Left ventricle myocardium superior (tissue), 1 donor: ENCODE results near the gene PSMD14. TPM values are rescaled to one million over a fixed set of nuclear protein-coding genes. Genes with fewer than 3 reads are reported as not detected.

Experiments used
- ATAC-seq: fragments of 200-7000 bp; cut with Tn5 transposase; one replicate; pipeline ENCODE4 v1.9.1; 2020; ENCODE audit warnings: mild to moderate bottlenecking, moderate library complexity
- DNase-seq: peaks from one replicate; pipeline ENCODE4 v3.0.0-alpha.2; 2020
- intact Hi-C: fragments of 100-400 bp; cut with micrococcal nuclease; formaldehyde crosslinking; loops from one replicate; pipeline ENCODE4 v1.11.0; 2022
- total RNA-seq: library from RNA; stranded (reverse); fragmentation: NEBNext Ultra II Directional; extraction: Animal tissue kit (Norgen Biotek cat#: 25700); gene quantifications from one replicate; pipeline ENCODE4 v1.2.1, GENCODE V29; 2021
- donor health status: DM: no; HTN: yes; CAD: no; lungs with severe emphysema.

Gene PSMD14
- total RNA-seq, 1 donor from 2014 or later: 40.4 TPM

- intact Hi-C loops: no loop called here
- no peak for DNase-seq
- ATAC-seq: no peak
Observed at GRCh38 chr2:161371869-161372268, 63.6 kb downstream of the PSMD14 start.

GRCh38 chr2:161373942-161374341 is 65.7 kb downstream of the PSMD14 start:
- intact Hi-C loops: no loop called here
- ATAC-seq (no peak), DNase-seq (no peak)

GRCh38 chr2:161374446-161374845 is 66.2 kb downstream of the PSMD14 start:
- intact Hi-C loops: no loop called here
- DNase-seq (no peak), ATAC-seq (no peak)

- peak; percentile 51 for DNase-seq
- ATAC-seq: peak; percentile 100
- intact Hi-C loops: no loop called here
Observed at GRCh38 chr2:161379740-161380139, 71.5 kb downstream of the PSMD14 start.

GRCh38 chr2:161381546-161381945 is 73.3 kb downstream of the PSMD14 start:
- ATAC-seq: no peak
- DNase-seq: no peak
- intact Hi-C loops: no loop called here

- DNase-seq (no peak), ATAC-seq (no peak)
- intact Hi-C loops: no loop called here
Observed at GRCh38 chr2:161382747-161383146, 74.5 kb downstream of the PSMD14 start.

- ATAC-seq (no peak), DNase-seq (no peak)
- intact Hi-C loops: no loop called here
Observed at GRCh38 chr2:161384864-161385263, 76.6 kb downstream of the PSMD14 start.

- intact Hi-C loops: no loop called here
- DNase-seq (no peak), ATAC-seq (no peak)
Observed at GRCh38 chr2:161386228-161386824, 78.1 kb downstream of the PSMD14 start.

- intact Hi-C loops: no loop called here
- no peak for ATAC-seq
Observed at GRCh38 chr2:161388146-161388779, 80.0 kb downstream of the PSMD14 start.

GRCh38 chr2:161391737-161392506 is 83.7 kb downstream of the PSMD14 start:
- no peak for DNase-seq
- intact Hi-C loops: no loop called here

More at GRCh38 chr2:161388146-161388779, 80.0 kb downstream of the PSMD14 start:
- no peak for DNase-seq

GRCh38 chr2:161400076-161400475 is 91.9 kb downstream of the PSMD14 start:
- ATAC-seq (no peak), DNase-seq (no peak)
- intact Hi-C loops: no loop called here

More at GRCh38 chr2:161391737-161392506, 83.7 kb downstream of the PSMD14 start:
- ATAC-seq: no peak

GRCh38 chr2:161402297-161402696 is 94.1 kb downstream of the PSMD14 start:
- intact Hi-C loops: no loop called here

GRCh38 chr2:161406316-161406715 is 98.1 kb downstream of the PSMD14 start:
- intact Hi-C loops: no loop called here
- DNase-seq (no peak), ATAC-seq (no peak)

More at GRCh38 chr2:161402297-161402696, 94.1 kb downstream of the PSMD14 start:
- ATAC-seq (no peak), DNase-seq (no peak)

GRCh38 chr2:161407597-161407996 is 99.4 kb downstream of the PSMD14 start:
- ATAC-seq: no peak
- intact Hi-C loops: no loop called here
- no peak for DNase-seq

- intact Hi-C loops: no loop called here
- DNase-seq: no peak
- ATAC-seq: no peak
Observed at GRCh38 chr2:161409308-161409907, 101.2 kb downstream of the PSMD14 start.

GRCh38 chr2:161412346-161412745 is 104.1 kb downstream of the PSMD14 start:
- DNase-seq: no peak
- intact Hi-C loops: no loop called here
- no peak for ATAC-seq

GRCh38 chr2:161414042-161415033 is 106.1 kb downstream of the PSMD14 start:
- peak; percentile 82 for ATAC-seq
- intact Hi-C loops: no loop called here
- DNase-seq: peak; percentile 41

GRCh38 chr2:161415034-161415986 is 107.1 kb downstream of the PSMD14 start:
- ATAC-seq: no peak
- no peak for DNase-seq
- intact Hi-C loops: no loop called here
